ENCODE data around the gene HES7.

DNA sequence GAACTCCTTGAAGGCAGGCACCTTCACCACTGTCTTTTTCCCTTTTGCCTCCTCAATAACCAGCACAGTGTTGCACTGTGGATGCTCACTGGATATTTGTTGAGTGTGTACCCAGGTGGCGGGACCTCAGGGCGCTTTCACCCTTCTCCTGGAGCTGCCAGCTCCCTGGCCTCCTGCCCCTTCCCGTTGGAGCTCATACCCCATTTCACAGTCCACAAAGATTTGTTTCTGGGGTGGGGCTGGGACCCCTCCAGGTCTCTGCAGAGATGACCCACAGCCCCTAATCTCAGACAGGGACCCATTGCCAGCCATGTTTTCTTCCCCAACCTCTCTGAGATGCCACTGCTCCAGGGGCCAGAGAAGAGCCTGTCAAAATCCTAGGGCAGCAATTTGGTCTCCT is 48.8 kb downstream of the HES7 start:
- TF ChIP-seq, protein P1, sequence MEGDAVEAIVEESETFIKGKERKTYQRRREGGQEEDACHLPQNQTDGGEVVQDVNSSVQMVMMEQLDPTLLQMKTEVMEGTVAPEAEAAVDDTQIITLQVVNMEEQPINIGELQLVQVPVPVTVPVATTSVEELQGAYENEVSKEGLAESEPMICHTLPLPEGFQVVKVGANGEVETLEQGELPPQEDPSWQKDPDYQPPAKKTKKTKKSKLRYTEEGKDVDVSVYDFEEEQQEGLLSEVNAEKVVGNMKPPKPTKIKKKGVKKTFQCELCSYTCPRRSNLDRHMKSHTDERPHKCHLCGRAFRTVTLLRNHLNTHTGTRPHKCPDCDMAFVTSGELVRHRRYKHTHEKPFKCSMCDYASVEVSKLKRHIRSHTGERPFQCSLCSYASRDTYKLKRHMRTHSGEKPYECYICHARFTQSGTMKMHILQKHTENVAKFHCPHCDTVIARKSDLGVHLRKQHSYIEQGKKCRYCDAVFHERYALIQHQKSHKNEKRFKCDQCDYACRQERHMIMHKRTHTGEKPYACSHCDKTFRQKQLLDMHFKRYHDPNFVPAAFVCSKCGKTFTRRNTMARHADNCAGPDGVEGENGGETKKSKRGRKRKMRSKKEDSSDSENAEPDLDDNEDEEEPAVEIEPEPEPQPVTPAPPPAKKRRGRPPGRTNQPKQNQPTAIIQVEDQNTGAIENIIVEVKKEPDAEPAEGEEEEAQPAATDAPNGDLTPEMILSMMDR (IDR thresholded peaks at IDR 0.05; ENCODE audit: low read length), result no peak
- no peak for TF ChIP-seq EZH2 (IDR thresholded peaks at IDR 0.05; ENCODE audit: borderline replicate concordance, low read length)

All from OCI-LY1 (cell line).